GM19023 (cell line): ENCODE results near the gene ARHGAP21.
A peak's percentile ranks its signal among the peaks of the same experiment; 100 is the strongest.

Source experiments
- ATAC-seq: cut with Tn5 transposase; IDR thresholded peaks from one replicate; pipeline ENCODE4 v1.9.1; 2021; ENCODE audit warnings: mild to moderate bottlenecking, moderate library complexity; ENCODE audit not compliant: unreplicated experiment

Gene ARHGAP21

GRCh38 chr10:24722676-24723385 is 856 bp downstream of the ARHGAP21 start:
- ATAC-seq: peak; percentile 26

GRCh38 chr10:24722131-24722675 is 1.5 kb downstream of the ARHGAP21 start:
- peak; percentile 0 for ATAC-seq

- no peak for ATAC-seq
Measured at GRCh38 chr10:24721229-24722106, 2.2 kb downstream of the ARHGAP21 start.

DNA sequence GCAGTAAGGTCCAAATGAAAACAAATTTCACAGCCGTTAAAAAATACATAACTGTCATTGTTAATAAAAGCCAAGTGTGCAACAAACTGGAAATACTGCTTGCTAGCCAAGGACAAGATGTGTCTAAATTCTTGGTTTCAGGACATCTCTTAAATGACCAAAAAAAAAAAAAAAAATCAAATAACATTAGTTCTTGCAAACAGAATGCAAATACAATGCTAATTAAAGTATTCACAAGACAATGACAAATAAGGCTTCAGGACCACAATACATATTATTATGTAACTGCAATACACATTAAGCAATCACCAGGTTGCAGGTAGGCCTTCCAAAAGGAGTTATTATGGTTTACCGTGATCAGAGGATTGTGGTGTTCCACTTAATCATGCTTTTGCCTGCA is 3.6 kb downstream of the ARHGAP21 start:
- ATAC-seq: no peak

DNA sequence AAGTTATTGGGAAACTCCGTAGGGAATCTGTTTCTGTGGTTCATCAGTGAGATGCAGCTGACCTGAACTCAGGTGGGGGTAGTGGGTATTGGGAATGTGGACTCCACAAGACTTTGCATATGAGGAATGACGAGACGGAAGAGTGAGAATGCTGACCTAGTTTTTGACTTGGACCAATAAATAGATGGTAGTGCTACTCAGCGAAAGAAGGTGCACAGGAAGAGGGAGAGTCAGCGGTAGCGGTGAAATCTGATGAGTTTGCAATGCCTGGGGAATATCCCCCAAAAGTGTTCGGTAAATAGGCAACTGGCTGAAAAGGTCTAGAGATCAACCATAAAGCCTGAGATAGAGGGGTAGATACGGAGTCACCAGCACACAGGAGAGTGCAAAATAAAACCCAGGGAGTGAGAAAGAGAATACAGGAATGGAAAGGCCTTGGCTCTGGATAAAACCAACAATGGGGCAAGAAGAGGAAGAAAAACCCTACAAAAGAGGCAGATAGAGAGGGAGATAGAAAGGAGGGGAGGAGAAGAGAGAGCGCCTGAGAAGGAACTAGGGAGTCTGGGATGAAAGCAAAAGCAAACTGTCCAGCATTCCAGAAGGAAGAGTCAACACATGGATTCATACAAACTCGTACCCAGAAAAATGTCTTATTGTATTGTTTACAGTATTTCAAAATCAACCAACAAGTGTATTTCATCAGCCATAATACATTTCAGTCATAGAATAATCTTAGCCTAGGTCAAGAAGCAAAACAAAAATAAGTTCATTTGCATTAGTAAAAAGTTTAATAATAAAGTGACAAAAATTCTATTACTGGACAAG is 5.4 kb downstream of the ARHGAP21 start:
- ATAC-seq: no peak

GRCh38 chr10:24716295-24716694 is 7.4 kb downstream of the ARHGAP21 start:
- no peak for ATAC-seq

GRCh38 chr10:24715246-24715769 is 8.4 kb downstream of the ARHGAP21 start:
- no peak for ATAC-seq

- no peak for ATAC-seq
Measured at GRCh38 chr10:24713086-24713485, 10.6 kb downstream of the ARHGAP21 start.

- no peak for ATAC-seq
Measured at GRCh38 chr10:24711465-24711864, 12.2 kb downstream of the ARHGAP21 start.

DNA sequence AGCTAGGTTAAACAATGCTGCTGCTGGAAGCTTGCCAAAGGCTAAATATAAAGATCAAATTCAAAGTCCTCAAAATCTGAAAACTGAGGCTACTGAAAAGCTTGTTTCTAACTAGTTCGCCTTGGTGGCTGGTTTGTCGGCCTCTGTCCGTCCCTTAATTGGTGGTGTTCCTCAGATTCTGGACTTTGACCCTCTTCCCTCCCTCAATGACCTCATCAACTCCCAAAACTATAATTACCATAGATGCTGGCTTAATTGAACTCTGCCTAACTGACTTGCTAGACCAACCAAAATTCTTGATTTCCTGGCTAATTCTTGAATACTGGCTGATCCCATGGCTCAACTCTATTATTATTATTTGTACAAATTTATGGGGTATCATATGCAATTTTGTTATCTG is 15.6 kb downstream of the ARHGAP21 start:
- ATAC-seq: no peak

- ATAC-seq: peak; percentile 71
Measured at GRCh38 chr10:24707445-24707844, 16.2 kb downstream of the ARHGAP21 start.

GRCh38 chr10:24706479-24707118 is 17.1 kb downstream of the ARHGAP21 start:
- no peak for ATAC-seq

DNA sequence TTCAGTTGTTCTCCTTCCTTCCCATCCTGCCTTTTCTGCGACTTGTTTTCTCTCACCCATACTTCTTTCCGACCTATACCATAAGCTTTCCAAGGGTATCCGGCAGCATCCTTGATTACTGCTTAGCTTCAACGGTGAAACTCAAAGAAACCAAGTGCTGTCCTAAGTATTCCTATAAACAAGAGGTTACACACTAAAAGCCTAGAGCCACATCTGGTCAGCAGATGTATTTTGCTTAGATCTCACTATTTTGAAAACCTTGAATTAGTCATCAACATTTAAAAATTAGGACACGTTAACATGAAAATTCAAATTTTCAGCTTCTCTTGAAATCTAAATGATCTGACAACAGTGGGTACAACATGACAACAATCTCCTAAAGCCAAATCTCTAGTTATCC is 20.0 kb downstream of the ARHGAP21 start:
- ATAC-seq: no peak

- peak; percentile 75 for ATAC-seq
Measured at GRCh38 chr10:24701447-24701846, 22.2 kb downstream of the ARHGAP21 start.

GRCh38 chr10:24700948-24701347 is 22.7 kb downstream of the ARHGAP21 start:
- no peak for ATAC-seq

DNA sequence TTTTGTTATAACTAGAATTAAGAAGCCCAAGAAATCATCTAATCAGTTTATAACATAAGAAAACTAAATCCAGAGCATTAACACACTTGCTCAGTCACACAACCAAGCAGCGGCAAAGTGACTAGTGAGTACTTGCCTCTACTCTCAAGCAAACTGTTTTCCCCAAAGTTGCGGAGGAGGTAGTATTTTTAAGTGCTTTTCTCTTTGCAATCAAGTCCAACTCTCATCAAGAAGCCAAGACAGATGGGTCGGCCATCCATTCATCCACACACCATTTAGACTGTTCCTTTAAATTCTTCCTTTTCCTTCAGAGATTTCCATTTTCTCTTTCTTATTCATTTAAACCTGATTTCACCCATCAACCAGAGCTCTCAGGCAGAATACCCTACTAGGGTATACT is 25.4 kb downstream of the ARHGAP21 start:
- ATAC-seq: no peak

DNA sequence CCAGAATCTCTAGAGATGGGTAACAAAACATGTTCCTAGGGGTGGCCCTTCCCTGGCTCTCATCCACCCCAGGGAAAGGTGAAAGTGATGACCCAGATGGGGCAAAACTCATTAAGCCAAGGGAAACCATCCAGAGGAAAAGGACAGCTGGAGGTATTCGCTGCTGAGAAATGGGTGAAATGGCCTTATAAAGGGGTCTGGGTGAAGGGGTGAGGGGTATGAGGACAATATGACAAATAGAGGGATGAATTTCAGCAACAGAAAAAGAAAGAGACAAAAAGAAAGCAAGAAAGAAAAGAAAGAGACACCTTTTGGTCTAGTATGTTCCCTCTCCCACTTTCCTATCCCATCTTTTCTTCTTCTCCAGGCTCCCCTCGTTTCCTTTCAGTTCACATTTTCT is 26.6 kb downstream of the ARHGAP21 start:
- no peak for ATAC-seq

GRCh38 chr10:24695452-24695851 is 28.2 kb downstream of the ARHGAP21 start:
- ATAC-seq: no peak

DNA sequence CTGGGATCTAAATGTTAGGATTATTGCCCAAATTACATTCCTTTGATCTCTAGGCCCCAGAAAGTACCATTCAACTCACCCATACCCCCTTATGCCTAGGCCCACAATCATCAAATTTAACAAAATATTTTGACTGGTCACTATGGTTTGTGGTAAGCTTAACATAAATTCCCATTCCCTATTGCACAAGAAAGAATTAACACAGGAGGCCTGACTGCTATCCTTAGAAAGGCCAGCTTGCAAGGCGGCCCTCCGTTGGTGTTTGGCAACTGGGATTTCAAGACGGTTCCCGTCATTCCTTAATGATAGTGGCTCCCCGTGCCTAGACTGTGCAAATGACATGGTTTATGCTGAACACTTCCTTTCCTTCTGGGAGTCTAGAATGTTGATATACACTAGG is 29.6 kb downstream of the ARHGAP21 start:
- no peak for ATAC-seq

- ATAC-seq: no peak
Measured at GRCh38 chr10:24690961-24691512, 32.6 kb downstream of the ARHGAP21 start.
